Embryonic facial prominence (tissue), 1 donor: Measurements from ENCODE around the gene TMPRSS4.
"Not testable (repeated sequence)": the region's sequence is repeated elsewhere in the genome, so short reads cannot be mapped to it uniquely, and the experiment has no call there.

Source experiments
- DNase-seq: peaks from one replicate; pipeline ENCODE4 v3.0.0-alpha.2; 2016; ENCODE audit errors: extremely low spot score

TMPRSS4 gene

DNA sequence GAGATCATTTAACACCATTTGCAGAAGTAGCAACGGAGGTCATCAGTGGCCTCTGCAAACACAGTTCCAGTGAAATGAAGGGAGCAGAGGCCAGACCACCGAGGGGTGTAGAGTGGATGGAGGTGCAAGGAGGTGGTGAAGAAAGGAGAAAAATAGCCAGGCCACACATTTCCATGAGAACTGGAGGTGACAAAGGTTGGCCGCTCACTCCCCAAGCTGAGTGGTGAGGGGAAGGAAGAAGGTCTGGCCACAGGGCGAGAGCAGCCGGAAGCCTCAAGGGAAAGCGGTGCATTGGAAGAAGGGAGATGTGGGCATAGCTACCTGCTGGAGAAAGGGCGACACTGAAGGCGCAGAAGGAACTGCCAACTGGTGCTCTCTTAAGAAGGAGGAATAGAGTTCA, 20.1 kb upstream of the TMPRSS4 start:
- DNase-seq = no peak

DNA sequence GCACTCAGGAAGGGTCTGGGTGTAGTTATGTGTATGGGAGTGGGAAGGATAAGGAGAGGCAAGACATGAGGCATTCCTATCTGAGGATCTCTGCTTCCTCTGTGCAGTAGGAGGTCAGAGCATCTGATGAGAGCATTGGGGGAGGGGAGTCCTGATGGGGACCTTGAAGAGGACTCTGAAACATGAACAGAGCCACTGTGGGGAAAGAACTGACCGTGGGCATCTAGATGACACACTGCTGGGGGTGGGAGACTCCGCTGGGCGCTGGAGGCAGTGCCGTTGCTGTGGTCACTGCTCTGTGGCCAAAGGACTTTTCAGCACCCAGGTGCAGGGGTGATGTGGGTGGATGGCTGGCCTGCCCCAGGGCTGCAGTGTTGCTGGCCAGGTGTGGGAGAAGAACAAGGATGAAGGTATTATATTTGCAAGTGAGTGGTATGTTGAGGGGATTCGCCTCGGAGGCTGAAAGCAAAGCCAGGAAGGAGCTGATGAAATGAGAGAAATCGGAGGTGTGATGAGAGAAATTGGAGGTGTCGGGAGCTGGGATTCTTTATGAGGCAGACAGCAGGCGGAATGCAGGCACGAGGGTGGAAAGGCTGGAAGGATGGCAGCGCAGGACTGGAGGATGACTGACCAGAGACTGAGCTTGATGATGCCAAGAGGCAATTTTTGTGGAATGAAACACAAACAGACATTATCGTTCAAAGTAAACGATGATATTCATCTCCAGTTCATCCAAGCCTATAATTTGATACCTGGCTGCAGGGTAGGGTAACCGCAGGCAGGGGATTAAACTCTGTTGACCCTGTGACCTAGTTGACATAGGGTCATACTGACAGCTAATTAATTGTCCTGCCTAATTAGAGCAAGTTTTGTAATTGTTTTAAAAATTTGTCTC, 19.4 kb upstream of the TMPRSS4 start:
- no peak for DNase-seq

DNA sequence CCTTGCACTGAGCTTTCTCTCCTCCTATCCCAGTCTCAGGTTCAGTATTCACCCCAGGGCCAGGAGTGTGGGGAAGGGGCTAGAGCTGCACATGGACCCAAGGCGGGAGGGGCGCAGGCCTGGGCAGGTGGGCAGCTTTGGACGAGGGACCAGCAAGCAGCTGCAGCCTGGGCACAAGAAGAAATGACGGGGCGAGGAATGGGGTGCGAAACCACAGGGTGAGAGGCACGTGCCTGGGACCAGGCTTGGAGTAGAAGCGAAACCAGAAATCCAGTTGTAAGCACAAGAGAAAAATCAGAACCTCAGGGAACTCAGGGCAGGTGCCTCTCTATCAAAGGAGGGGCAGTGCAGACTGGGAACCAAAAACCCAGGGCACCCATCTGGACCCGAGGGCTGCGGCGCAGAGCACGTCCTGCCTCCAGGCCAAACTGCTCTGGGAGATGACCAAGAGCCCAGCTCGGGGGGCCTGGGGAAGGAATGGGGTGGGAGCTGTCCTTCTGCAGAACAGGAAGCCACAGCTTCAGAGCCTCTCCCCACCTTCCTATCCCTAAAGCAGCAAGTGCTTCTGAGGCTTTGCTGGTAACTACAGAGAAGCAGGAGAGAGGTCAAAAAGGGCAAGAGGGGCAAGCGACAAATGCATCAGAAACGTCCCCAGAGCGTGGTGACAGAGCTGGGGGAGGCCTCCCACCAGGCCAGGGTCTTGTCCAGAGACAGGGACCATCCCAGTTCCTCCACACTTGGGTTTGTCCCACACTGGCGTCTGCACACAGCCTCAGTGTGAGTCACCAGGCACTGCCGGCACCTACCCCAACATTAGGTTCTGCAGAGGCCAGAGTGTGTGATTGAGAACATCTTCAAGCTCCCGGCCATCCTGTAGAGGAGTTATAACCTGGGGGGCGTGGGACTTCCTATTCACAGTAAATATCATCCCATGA, 18.3 kb upstream of the TMPRSS4 start:
- DNase-seq = no peak

DNA sequence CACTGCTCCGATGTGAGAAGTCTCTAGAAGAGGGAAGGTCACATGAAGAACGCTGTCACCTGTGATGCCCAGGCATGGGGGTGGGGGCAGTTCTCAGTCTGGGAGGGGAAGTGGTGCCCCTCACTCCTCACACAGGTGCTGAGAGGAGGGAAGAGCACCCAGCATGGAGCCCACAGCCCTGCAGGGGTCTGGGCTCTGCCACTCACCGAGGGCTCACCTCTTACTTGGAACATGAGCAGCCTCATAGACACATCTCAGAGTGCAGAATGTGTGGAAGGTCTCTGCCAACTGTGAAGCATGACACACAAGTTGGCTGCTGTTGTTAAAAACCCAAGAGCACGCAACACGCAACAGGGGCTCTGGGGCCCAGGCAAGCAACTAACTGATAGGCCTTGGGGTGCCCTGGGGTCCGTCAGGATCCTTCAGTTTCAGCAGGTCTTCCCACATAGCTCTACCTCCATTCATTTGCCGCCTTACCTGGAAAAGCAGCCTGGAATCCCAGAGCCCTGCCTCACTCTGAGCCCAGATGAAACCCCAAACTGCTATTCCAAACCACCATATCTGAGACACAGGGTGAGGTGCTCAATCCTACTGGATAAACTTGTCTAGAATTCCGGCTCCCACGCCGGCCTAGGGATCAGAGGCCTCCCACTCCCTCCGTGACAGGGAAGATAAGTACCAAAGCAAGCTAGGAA, 17.5 kb upstream of the TMPRSS4 start:
- DNase-seq = no peak

DNA sequence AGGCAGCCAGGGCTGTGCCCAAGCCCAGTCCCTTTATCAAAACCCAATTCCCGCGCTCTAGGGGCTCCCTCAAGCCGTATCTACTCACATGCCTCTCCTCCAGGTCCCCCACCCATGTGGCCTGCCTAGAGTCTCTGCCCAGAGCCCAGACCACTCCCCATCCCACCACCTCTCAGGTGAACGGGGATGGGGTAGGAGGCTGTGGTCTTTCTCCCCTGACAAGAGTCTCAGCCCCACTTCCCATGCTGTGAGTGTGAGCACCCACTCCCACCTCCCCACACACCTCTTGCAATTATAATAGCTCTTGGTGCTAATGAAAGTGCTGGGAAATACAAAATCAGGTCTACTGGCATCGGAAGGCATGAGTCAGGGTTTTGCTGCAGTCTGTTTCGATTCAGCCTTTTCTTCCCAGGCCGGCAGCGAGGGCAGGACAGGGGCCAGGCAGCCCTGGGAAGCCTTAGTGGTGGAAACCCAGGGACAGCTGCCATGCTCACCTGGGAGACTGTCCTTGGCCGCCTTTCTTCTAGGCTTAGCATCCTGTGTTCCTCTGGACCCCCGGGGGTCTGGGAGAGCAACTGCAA, 16.7 kb upstream of the TMPRSS4 start:
- DNase-seq = no peak

DNA sequence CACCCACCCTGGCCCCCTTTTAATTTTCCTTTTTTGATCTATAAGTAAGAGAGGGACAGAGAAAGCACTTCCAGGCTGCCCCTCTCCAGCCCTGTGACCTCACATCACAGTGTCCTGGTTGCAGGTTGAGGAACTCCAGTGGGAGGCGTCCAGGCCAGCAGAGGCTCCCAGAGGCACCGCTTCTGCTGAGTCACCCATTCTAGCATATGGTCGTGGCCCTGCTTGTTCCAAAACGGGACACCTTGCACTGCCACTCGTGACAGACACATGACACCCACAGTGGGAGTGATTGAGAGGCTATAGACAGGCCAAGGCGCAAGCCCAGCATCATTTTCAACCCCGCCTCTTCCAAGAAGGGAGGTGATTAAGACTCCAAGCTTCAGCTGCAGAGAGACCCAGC, 16.0 kb upstream of the TMPRSS4 start:
- no peak for DNase-seq

DNA sequence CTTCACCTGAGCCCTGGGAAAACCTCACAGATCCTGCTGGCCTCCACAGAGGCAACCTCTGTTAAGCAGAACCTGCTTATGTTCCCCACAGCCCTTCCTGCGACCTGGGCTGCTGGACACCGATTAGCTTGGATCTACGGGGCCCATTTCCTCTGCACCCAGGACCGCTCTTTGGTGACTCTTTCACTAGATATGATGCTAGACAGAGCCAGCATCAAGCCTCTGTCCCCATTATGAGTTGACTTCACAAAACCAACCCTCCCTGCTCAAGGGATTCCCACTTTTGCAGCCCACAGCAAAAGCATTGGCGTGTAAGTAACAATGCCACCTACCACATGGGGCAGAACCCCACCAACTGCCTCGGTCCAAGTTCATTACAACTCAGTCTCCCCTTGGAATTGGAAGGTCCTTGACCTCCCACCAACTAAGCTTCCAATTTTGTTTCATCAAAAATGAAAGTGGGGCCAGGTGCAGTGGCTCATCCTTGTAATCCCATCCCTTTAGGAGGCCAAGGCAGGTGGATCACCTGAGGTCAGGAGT, 15.2 kb upstream of the TMPRSS4 start:
- DNase-seq = no peak

DNA sequence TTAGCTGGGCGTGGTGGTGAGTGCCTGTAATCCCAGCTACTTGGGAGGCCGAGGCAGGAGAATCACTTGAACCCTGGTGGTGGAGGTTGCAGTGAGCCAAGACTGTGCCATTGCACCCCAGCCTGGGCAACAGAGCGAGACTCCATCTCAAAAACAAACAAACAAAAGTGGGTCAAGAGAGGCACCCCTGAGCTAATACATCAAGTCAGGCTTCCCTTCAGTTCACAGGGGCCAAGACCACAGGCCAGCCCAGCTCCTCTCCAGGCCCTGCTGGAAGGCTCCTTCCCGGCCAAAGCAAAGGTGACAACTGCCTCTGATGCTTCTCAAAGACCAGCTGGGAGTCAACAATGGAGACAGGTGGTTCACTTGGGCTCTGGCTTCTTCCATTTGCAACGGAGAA, 14.7 kb upstream of the TMPRSS4 start:
- not testable (repeated sequence) for DNase-seq

DNA sequence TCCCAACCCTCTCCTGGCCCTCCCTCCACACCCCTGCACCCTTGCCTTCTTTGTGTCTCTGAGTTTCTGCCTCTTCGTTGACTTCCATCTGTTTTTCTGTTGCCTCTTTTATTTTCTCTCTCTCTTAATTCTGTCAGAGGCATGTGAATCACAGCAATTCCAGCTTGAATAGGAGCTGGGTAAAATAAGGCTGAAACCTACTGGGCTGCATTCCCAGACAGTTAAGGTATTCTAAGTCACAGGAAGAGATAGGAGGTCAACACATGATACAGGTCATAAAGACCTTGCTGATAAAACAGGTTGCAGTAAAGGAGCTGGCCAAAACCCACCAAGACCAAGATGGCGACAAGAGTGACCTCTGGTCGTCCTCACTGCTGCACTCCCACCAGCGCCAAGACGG, 14.2 kb upstream of the TMPRSS4 start:
- not testable (repeated sequence) for DNase-seq

DNA sequence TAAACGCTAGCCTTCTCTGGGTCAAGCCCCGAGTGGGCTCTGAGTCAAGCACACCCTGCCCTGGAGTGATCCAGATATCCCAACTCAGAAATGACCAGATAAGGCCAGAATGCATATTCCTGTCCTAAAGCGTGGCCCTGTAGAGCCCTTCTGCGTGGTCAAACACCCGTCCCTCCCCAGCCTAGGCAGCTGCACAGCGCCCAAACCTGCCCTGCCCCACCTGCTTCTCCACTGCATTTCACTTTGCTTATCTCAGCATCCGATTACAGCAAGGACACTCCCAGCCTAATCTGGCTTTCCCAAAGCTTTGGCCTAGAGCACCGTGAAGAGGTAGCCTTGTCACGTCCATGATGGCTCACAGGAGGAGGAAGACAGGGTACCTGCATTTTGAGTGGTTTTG, 11.9 kb upstream of the TMPRSS4 start:
- DNase-seq = no peak

DNA sequence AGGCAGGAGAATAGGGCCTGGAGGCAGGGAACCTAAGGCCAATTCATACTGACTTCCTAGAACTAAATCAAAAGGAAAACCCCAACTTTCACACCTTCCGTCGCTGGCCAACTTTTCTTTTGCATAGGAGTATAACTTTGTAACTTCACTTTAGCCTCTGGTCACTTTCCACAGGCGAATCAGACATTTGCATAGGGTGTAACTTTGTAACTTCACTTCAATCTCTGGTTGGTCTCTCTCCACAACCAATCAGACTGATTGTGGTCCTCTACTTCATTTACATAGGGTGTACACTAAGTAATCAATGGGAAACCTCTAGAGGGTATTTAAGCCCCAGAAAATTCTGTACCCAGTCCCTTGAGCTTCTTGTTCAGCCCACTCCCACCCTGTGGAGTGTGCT, 11.5 kb upstream of the TMPRSS4 start:
- no peak for DNase-seq

DNA sequence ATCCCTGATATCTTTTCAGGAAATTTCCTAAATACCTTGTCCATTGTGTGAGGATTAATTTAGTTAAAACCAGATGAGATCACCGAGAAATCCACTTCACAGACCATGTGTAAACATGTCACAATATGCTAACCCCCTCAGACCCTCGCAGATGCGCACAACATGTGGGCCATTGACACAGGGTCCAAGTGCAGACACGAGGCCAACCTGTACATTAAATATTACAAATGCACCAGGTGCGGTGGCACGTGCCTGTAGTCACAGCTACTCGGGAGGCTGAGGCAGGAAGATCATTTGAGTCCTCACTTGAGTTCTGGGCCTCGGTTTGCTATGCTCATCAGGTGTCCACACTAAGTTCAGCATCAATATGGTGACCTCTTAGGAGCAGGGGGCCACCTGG, 9.9 kb upstream of the TMPRSS4 start:
- DNase-seq = no peak

DNA sequence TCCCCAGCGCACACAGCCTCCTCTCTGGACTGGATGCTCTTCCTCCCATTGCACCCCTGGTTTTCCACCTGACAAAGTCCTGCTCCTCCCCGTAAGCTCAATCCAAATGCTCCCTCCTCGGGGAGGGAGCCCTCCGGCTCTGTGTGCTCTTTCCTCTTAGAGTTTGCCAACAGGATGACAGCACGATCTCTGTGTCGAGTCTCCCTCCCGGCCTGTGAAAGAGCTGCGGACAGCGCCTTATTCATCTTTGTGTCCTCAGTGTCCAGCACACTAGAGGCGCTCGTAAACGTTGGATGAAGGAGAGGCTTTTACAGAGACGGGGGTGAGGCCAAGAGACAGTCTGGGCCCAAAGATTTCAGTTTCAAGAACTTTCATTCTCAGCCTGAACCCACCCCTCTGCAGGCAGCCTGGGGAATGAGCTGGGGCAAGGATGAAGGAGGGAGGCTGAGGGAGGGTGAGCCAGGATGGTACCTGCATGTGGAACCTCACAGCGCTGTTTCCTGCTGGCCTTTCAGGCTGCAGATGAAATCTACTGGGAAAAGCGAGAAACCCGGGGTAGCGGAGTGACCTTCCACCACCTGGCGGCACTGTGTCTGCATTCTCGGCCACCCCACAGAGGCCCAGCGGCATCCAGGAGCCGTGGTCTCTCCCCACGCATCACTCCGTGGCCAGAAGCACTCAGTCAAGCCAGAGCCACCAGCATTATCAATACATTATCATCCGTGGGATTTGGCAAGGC, 8.5 kb upstream of the TMPRSS4 start:
- no peak for DNase-seq

DNA sequence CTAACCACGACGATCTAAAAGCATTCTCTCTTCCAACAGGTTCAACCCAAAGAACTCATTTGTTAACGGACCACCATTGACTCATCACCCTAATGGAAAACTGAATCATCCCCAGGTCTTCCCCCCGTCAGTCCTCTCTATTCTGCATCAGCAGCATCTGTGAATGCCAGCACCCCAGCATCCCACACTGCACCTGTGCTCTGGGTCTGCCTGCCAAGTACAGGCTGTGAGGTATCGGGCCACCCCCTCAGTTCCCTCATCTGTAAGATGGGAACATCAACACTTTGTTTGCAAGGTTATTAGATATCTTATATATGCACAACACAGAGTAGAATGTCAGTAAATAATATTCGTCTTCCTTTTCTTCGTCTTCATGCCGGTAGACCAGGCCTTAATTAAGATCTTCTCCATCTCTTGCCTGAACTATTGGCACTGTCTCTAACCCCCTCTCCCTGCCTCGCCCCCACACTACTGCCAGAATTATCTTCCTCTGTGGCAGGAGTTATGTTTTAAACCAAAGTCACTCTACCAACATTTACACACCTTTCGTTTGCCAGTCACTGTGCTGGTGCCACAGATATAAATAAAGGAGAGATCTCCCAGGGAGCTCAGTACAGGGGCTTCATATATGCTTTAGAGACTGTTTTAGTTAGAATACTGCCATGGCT, 7.8 kb upstream of the TMPRSS4 start:
- no peak for DNase-seq

DNA sequence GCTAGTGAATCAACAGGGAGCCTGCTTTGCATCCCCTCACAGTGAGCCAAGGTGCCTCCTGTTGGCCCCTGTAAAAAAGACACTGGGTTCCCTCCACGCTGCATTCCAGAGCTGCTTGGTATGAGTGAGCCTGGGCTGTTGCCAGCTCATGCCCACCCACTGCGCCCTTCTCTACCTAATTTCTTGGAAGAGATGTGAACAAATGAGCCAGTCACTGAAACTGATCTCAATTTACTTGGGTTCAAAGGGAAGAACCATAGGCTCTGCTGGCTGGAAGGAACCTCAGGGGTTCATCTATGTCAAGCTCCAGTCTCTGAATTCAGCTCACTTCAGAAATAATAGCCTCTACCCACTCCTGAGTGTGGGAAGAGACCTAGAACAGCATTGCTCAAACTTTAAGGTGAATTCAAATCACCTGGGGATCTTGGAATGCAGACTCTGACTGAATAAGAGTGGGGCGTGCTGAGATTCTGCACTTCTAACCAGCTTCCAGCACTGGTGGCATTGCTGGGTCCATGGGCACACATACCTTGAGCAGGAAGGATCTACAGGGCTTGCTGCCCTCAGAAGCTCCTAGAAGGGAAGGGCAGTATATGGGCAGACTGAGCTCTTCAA, 5.4 kb upstream of the TMPRSS4 start:
- no peak for DNase-seq

DNA sequence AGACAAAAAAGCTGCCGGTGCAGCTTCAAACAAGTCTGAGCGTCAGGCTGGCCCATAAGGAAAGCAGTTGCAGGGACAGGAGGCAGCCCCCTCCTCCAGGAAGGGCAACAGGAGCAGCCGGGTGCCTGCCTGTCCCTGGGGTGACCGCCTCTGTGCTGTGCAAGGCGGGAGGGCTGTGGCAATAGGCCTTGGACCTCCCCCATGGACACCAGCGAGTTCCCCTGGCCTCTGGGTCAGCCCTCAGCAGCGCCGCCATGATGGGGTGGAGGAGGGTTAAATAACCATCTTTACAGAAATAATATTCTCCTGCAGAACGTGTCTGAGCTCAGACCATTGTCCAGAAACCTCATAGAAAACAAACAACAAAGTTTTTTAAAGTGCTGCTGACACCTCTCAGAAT, 3.3 kb upstream of the TMPRSS4 start:
- DNase-seq = no peak

DNA sequence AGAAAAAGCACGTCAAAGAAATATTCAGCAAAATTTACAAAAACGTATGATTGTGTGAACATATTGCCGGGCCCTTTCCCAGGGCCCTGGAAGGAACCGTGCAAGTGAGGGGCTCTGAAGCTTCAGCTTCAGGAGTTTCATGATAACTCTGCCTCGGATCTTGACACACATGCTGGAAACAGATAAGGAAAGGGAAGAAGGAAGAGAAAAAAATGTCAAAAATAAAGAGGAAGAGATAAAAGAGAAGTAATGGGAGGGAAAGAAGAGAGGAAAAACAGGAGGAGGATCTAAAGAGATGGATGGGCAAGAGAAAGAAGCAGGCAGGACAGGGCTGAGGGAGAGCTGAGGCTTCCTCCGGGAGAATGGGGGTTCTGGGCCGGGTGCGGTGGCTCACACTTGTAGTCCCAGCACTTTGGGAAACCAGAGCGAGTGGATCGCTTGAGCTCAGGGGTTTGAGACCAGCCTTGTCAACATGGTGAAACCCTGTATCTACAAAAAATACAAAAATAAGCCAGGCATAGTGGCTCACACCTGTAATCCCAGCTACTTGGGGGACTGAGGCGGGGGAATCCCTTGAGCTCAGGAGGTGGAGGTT, 2.7 kb upstream of the TMPRSS4 start:
- no peak for DNase-seq

DNA sequence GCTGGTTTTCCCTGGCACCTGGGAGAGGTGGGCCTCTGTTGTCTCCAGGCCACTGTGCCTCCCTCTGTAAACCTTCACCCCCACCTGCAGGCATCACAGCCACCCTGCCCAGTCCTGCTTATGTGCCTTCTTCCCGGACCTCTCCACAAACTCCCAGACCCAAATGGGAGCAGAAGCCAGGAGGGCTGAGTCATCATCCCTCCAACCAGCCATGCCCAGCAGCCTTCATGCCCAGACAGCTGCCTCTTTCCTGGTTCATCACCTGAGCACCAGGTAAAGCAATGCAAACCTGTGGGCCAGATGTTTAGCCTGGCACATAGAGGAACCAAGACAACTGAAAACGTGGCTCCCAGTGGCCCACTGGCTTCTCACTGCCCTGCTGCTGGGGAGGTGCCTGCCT, 2.1 kb upstream of the TMPRSS4 start:
- DNase-seq = no peak

DNA sequence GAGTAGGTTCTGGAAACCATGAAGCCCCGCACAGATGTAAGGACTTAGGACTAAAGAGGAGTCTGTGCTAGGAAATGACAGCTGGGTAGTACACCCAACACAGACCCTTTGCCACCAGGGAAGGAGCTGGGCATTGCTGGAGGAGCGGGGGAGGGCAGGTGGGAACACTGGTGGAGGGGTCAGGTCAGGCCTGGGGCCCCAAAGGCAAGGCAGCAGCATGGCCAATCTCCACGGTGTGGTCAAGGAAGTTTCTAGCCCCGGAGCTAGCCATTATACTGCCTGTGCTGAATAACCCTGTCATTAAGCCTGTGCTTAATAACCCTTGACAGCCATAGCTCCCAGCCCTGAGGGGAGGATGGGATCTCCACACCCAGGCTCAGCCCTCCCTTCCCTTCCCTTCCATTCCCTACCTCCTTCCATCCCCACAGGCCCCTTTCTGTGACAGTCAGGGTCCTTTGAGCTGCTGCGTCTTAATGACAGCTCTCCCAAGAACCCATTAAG, 2.1 kb downstream of the TMPRSS4 start:
- no peak for DNase-seq
